ENCODE results near the gene CDH4.

The CDH4 gene

GRCh38 chr20:61963885-61964674 is 712.0 kb downstream of the CDH4 start:
- TF ChIP-seq CTCF (IDR thresholded peaks at IDR 0.05; ENCODE audit: low read depth, low read length), result no peak
- no peak overlapping the region for H3K4me3 ChIP-seq (replicated peaks in 1 of 2; ENCODE audit: low read depth in 2 of 2, low read length in 2 of 2)
- DNase-seq (ENCODE audit: low read depth in 2 of 2), result no peak

DNA sequence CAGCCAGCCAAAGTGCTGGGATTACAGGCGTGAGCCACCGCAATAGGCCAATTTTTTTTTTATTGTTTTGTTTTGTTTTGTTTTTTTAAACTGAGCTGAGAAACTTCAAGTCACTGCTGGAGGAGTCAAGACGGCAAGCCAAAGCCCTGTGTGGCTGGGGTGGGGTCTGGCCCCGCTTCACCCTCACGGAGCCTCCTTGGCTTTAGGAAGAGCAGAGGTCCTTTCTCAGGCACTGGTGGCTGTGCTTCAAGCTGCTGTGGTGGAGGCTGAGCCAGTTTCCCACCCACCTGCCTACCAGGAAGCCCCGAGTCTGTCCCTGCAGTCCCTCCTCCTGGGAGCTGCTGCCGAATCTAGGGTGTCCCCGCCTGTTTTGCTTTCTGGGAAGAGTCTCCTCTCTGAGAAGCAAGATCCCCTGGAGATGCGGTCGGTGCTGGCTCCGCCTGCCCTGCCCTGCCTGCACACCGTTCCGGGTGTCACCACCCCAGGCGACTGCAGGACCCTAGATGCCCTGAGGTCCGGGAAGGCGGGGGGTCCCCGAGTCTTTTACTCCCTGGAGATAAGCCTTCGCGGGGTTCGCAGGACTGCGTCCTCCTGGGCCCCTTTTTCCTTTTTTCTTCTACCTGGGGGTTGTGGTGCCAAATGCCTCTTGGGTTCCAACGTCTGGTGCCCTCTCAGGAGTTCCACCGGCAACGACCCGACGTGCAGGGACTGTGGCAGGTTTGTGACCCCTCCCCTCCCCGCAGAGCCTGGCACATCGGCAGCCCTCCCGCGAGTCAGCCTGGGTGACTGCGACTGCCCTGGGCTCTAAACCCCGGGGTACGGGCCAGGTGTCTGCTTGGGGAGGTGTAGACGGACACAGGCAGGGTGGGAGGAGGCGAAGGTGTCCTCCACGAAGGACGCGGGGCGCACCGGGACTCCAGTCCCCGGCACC is 712.9 kb downstream of the CDH4 start:
- no peak for DNase-seq (ENCODE audit: low read depth in 2 of 2)
- no peak overlapping the region for H3K4me3 ChIP-seq (replicated peaks in 1 of 2; ENCODE audit: low read depth in 2 of 2, low read length in 2 of 2)
- no peak for TF ChIP-seq CTCF (IDR thresholded peaks at IDR 0.05; ENCODE audit: low read depth, low read length)

GRCh38 chr20:61965606-61966491 is 713.8 kb downstream of the CDH4 start:
- no peak for DNase-seq (ENCODE audit: low read depth in 2 of 2)
- no peak overlapping the region for H3K4me3 ChIP-seq (replicated peaks in 1 of 2; ENCODE audit: low read depth in 2 of 2, low read length in 2 of 2)
- no peak for TF ChIP-seq CTCF (IDR thresholded peaks at IDR 0.05; ENCODE audit: low read depth, low read length)

GRCh38 chr20:61966492-61967244 is 714.6 kb downstream of the CDH4 start:
- DNase-seq (ENCODE audit: low read depth in 2 of 2), result no peak
- no peak for TF ChIP-seq CTCF (IDR thresholded peaks at IDR 0.05; ENCODE audit: low read depth, low read length)
- H3K4me3 ChIP-seq (replicated peaks in 1 of 2; ENCODE audit: low read depth in 2 of 2, low read length in 2 of 2), result no peak overlapping the region

- no peak for TF ChIP-seq CTCF (IDR thresholded peaks at IDR 0.05; ENCODE audit: low read depth, low read length)
- no peak overlapping the region for H3K4me3 ChIP-seq (replicated peaks in 1 of 2; ENCODE audit: low read depth in 2 of 2, low read length in 2 of 2)
- no peak for DNase-seq (ENCODE audit: low read depth in 2 of 2)
These were observed 715.2 kb downstream of the CDH4 start for GRCh38 chr20:61967300-61967699.
